CD4-positive, alpha-beta T cell treated with Interleukin-6 for 4 hours (primary cell): ENCODE data around the gene PRKCD.

Experiments
- DNase-seq: peaks from one replicate; pipeline ENCODE4 v3.0.0-alpha.2; 2020; ENCODE audit warnings: mixed read lengths

PRKCD gene

GRCh38 chr3:53236112-53236841 is 75.3 kb downstream of the PRKCD start:
- no peak for DNase-seq

- DNase-seq, result no peak
Observed at GRCh38 chr3:53238051-53238850, 77.2 kb downstream of the PRKCD start.

GRCh38 chr3:53238886-53239285 is 77.9 kb downstream of the PRKCD start:
- DNase-seq, result no peak

- no peak for DNase-seq
Observed at GRCh38 chr3:53239800-53240199, 78.8 kb downstream of the PRKCD start.

- DNase-seq, result no peak
Observed at GRCh38 chr3:53240989-53241972, 80.3 kb downstream of the PRKCD start.

GRCh38 chr3:53242155-53242554 is 81.1 kb downstream of the PRKCD start:
- no peak for DNase-seq
